WTC11 (cell line): ENCODE measurements around the gene MAMDC2.

Source experiments
- CBFB ChIP-seq: sonication (generic); formaldehyde crosslinking; IDR thresholded peaks from 2 replicates; pipeline ENCODE4 v1.8.1; 2022; ENCODE audit warnings: mild to moderate bottlenecking, low read depth, missing genetic modification reagents
- CREB1 ChIP-seq: sonication (generic); formaldehyde crosslinking; IDR thresholded peaks from 2 replicates; pipeline ENCODE4 v1.8.0; 2023; ENCODE audit warnings: mild to moderate bottlenecking, missing genetic modification reagents
- NFYB ChIP-seq: sonication (generic); formaldehyde crosslinking; conservative IDR thresholded peaks from 2 replicates; pipeline ENCODE4 v1.8.0; 2022; ENCODE audit warnings: low read depth, missing genetic modification reagents
- NR2C2 ChIP-seq: sonication (generic); formaldehyde crosslinking; IDR thresholded peaks from 2 replicates; pipeline ENCODE4 v1.8.0; 2022; ENCODE audit warnings: mild to moderate bottlenecking, missing genetic modification reagents
- ZNF396 ChIP-seq: fragments of 250-450 bp; sonication (Bioruptor Pico); IDR thresholded peaks from 2 replicates; pipeline ENCODE4 v1.8.0; 2021; ENCODE audit warnings: mild to moderate bottlenecking, moderate library complexity, borderline replicate concordance
- TF ChIP-seq, protein P1 (sequence below): sonication (generic); formaldehyde crosslinking; IDR thresholded peaks from 2 replicates; pipeline ENCODE4 v1.8.1; 2022; ENCODE audit warnings: mild to moderate bottlenecking, moderate library complexity, missing genetic modification reagents
- TF ChIP-seq, protein P2 (sequence below): fragments of 250-450 bp; sonication (Bioruptor Pico); IDR thresholded peaks from 2 replicates; pipeline ENCODE4 v1.9.0; 2021; ENCODE audit warnings: mild to moderate bottlenecking, borderline replicate concordance
- TF ChIP-seq, protein P3 (sequence below): sonication (generic); formaldehyde crosslinking; IDR thresholded peaks from 2 replicates; pipeline ENCODE4 v1.8.1; 2022; ENCODE audit warnings: low read depth, mild to moderate bottlenecking, moderate library complexity, missing genetic modification reagents, borderline replicate concordance
- TF ChIP-seq, protein P4 (sequence below): fragments of 200-600 bp; IDR thresholded peaks from 2 replicates; pipeline ENCODE4 v1.8.0; 2022; ENCODE audit warnings: antibody characterized with exemption

DNA sequence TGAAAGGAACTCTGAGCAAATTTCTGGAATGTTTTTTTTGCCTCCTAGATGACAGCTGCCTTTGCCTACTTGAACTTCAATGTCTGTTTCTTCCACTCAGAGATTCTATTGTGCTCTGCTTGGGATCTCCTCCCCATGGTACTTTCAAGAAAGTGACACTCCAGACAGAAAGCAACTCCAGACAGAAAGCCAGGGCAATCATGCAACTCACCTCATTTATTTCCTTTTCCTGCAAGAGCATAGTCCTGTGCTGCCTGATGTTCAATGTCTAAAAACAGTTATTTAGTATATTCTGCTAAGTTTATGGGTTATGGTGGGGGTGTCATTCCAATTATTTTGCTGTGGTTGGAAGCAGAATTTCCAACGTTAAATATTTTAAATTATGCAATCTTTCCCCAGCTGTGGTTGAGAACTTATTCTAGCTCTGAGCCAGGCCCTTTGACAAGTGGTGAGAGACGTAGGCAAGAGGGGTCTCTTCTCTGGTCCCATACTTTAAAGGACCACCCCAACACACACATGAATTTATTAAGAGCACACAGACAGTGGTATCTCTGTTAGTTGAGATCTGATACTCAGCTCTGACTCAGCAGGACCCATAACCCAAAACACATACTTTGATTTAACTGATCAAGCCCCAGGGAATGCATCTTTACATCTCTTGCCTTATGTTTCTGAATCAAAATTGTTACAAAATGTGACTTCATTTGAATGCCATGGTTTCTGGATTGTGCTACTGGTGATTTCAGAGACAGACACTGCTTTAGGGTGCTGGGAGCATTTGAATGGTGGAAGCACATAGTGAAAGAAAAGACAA, 39.5 kb upstream of the MAMDC2 start:
- TF ChIP-seq, protein P1, sequence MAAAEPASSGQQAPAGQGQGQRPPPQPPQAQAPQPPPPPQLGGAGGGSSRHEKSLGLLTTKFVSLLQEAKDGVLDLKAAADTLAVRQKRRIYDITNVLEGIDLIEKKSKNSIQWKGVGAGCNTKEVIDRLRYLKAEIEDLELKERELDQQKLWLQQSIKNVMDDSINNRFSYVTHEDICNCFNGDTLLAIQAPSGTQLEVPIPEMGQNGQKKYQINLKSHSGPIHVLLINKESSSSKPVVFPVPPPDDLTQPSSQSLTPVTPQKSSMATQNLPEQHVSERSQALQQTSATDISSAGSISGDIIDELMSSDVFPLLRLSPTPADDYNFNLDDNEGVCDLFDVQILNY (CRISPR knock-in tag) = no peak
- TF ChIP-seq, protein P2, sequence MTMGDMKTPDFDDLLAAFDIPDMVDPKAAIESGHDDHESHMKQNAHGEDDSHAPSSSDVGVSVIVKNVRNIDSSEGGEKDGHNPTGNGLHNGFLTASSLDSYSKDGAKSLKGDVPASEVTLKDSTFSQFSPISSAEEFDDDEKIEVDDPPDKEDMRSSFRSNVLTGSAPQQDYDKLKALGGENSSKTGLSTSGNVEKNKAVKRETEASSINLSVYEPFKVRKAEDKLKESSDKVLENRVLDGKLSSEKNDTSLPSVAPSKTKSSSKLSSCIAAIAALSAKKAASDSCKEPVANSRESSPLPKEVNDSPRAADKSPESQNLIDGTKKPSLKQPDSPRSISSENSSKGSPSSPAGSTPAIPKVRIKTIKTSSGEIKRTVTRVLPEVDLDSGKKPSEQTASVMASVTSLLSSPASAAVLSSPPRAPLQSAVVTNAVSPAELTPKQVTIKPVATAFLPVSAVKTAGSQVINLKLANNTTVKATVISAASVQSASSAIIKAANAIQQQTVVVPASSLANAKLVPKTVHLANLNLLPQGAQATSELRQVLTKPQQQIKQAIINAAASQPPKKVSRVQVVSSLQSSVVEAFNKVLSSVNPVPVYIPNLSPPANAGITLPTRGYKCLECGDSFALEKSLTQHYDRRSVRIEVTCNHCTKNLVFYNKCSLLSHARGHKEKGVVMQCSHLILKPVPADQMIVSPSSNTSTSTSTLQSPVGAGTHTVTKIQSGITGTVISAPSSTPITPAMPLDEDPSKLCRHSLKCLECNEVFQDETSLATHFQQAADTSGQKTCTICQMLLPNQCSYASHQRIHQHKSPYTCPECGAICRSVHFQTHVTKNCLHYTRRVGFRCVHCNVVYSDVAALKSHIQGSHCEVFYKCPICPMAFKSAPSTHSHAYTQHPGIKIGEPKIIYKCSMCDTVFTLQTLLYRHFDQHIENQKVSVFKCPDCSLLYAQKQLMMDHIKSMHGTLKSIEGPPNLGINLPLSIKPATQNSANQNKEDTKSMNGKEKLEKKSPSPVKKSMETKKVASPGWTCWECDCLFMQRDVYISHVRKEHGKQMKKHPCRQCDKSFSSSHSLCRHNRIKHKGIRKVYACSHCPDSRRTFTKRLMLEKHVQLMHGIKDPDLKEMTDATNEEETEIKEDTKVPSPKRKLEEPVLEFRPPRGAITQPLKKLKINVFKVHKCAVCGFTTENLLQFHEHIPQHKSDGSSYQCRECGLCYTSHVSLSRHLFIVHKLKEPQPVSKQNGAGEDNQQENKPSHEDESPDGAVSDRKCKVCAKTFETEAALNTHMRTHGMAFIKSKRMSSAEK (CRISPR knock-in tag) = no peak
- no peak for TF ChIP-seq ZNF396 (CRISPR knock-in tag)
- TF ChIP-seq CBFB (CRISPR knock-in tag) = no peak
- TF ChIP-seq, protein P3, sequence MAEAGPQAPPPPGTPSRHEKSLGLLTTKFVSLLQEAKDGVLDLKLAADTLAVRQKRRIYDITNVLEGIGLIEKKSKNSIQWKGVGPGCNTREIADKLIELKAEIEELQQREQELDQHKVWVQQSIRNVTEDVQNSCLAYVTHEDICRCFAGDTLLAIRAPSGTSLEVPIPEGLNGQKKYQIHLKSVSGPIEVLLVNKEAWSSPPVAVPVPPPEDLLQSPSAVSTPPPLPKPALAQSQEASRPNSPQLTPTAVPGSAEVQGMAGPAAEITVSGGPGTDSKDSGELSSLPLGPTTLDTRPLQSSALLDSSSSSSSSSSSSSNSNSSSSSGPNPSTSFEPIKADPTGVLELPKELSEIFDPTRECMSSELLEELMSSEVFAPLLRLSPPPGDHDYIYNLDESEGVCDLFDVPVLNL = no peak
- TF ChIP-seq NR2C2 = no peak
- TF ChIP-seq, protein P4, sequence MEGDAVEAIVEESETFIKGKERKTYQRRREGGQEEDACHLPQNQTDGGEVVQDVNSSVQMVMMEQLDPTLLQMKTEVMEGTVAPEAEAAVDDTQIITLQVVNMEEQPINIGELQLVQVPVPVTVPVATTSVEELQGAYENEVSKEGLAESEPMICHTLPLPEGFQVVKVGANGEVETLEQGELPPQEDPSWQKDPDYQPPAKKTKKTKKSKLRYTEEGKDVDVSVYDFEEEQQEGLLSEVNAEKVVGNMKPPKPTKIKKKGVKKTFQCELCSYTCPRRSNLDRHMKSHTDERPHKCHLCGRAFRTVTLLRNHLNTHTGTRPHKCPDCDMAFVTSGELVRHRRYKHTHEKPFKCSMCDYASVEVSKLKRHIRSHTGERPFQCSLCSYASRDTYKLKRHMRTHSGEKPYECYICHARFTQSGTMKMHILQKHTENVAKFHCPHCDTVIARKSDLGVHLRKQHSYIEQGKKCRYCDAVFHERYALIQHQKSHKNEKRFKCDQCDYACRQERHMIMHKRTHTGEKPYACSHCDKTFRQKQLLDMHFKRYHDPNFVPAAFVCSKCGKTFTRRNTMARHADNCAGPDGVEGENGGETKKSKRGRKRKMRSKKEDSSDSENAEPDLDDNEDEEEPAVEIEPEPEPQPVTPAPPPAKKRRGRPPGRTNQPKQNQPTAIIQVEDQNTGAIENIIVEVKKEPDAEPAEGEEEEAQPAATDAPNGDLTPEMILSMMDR = no peak
- TF ChIP-seq CREB1 (CRISPR knock-in tag) = no peak
- TF ChIP-seq NFYB (CRISPR knock-in tag) = no peak
